ENCODE measurements around the gene MCM3AP.
A peak's percentile ranks its signal among the peaks of the same experiment; 100 is the strongest.
"Not testable (repeated sequence)": the region's sequence is repeated elsewhere in the genome, so short reads cannot be mapped to it uniquely, and the experiment has no call there.

Gene MCM3AP

GRCh38 chr21:46237474-46237873, 47.9 kb downstream of the MCM3AP start:
- DNase-seq: no peak

- DNase-seq: no peak
Observed at GRCh38 chr21:46234436-46234950, 50.9 kb downstream of the MCM3AP start.

- DNase-seq: no peak
Observed at GRCh38 chr21:46229923-46230260, 55.5 kb downstream of the MCM3AP start.

GRCh38 chr21:46229133-46229922, 56.1 kb downstream of the MCM3AP start:
- DNase-seq: peak; percentile 59

- peak; percentile 92 for DNase-seq
Observed at GRCh38 chr21:46228345-46229051, 56.9 kb downstream of the MCM3AP start, which contains the start of gene LSS. TSS of gene LSS (minus strand) at chr21:46228774. CDS start at chr21:46228745, 29 bp downstream.

GRCh38 chr21:46227811-46228344, 57.5 kb downstream of the MCM3AP start:
- DNase-seq: no peak

- DNase-seq: peak; percentile 9
Observed at GRCh38 chr21:46226920-46227599, 58.4 kb downstream of the MCM3AP start.

- no peak for DNase-seq
Observed at GRCh38 chr21:46226146-46226545, 59.3 kb downstream of the MCM3AP start.

- DNase-seq: not testable (repeated sequence)
Observed at GRCh38 chr21:46223661-46224060, 61.8 kb downstream of the MCM3AP start.

GRCh38 chr21:46223217-46223616, 62.2 kb downstream of the MCM3AP start:
- DNase-seq: no peak

GRCh38 chr21:46222436-46223116, 62.8 kb downstream of the MCM3AP start:
- DNase-seq: no peak

- no peak for DNase-seq
Observed at GRCh38 chr21:46221664-46222435, 63.6 kb downstream of the MCM3AP start.

GRCh38 chr21:46220847-46221246, 64.6 kb downstream of the MCM3AP start:
- DNase-seq: no peak

GRCh38 chr21:46220275-46220810, 65.1 kb downstream of the MCM3AP start:
- DNase-seq: peak; percentile 87

GRCh38 chr21:46219591-46220239, 65.7 kb downstream of the MCM3AP start:
- DNase-seq: peak; percentile 85

GRCh38 chr21:46218906-46219590, 66.4 kb downstream of the MCM3AP start:
- no peak for DNase-seq

- DNase-seq: no peak
Observed at GRCh38 chr21:46217511-46218196, 67.8 kb downstream of the MCM3AP start.

- DNase-seq: no peak
Observed at GRCh38 chr21:46216132-46216747, 69.2 kb downstream of the MCM3AP start.

GRCh38 chr21:46215436-46216131, 69.8 kb downstream of the MCM3AP start:
- no peak for DNase-seq

All from DMS79 (cell line).